Muscle of arm (tissue), 12 donors: ENCODE results near the gene ADCY2. TPM values are rescaled to one million over a fixed set of nuclear protein-coding genes. Genes with fewer than 3 reads are reported as not detected.

Source experiments
- DNase-seq: peaks from one replicate; pipeline ENCODE4 v3.0.0-alpha.2; 2013
- polyA plus RNA-seq, 12 donors: library from polyadenylated mRNA; unstranded; fragments of 120-200 nt; gene quantifications; one replicate each; pipeline ENCODE4 v1.2.1, GENCODE V29; 2013; ENCODE audit not compliant: insufficient read length in 12 of 12

ADCY2 gene
- polyA plus RNA-seq, 12 donors = 17.9 to 61.4 (median 49.8) TPM; not detected in 1

DNA sequence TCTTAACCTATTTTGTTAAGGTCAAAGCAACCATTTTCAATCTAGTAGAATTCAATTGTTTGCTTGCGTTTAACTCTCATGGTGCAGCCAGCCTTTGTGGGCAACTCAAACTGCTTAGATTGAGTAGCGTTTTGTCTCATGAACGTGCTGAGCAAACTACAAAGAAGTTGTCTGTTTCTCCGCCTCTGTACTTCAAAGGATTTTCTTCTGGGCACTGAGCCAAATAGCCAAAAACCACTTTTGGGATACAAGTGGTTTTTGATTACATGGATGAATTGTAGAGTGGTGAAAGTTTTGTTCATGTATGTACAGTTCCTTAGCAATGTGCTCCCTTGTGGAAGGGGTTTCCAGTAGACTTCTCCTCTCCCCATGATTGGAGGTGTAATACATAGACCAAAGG is 332.1 kb downstream of the ADCY2 start:
- no peak for DNase-seq

- no peak for DNase-seq
Observed at GRCh38 chr5:7741415-7742065, 345.6 kb downstream of the ADCY2 start.

- no peak for DNase-seq
Observed at GRCh38 chr5:7742241-7742656, 346.3 kb downstream of the ADCY2 start.

- DNase-seq = peak; percentile 51
Observed at GRCh38 chr5:7745882-7746610, 350.1 kb downstream of the ADCY2 start.

DNA sequence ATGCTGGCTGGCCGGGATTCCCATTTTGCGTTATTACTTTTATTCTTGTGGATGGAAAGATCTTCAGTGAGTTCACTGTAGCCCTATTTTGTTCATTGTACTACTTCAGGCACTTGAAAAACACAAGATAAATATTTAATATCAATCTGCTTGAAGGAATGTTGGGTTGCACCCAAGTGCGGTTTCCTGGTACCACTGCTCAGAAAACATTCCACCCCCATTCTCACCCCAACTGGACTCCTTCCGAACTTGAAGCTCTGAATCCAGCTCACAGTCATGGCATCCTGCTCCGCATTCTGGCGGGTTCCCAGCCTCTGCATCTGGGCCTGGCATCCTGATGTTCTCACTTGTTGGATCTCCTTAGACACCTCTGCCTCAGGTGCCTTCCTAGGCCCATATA is 351.8 kb downstream of the ADCY2 start:
- DNase-seq = no peak

- DNase-seq = no peak
Observed at GRCh38 chr5:7749626-7750025, 353.7 kb downstream of the ADCY2 start.

DNA sequence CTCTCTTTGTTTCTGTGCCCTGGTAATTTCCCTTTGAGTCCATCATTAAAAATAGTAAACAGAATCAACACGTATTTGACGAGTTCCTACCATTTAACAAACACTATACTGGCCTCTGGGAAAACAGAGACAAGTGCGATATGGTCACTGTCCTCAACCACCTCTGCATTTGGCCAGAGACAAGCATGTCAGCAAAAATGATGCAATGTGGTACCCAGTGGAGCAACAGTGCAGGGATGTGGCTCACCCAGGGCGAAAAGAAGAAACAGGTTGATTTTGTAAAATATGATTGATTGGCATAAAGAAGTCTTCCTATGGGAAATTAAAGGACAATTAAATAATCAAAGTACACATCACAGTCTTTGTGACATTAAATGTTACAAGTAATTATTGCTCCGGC is 355.9 kb downstream of the ADCY2 start:
- no peak for DNase-seq

DNA sequence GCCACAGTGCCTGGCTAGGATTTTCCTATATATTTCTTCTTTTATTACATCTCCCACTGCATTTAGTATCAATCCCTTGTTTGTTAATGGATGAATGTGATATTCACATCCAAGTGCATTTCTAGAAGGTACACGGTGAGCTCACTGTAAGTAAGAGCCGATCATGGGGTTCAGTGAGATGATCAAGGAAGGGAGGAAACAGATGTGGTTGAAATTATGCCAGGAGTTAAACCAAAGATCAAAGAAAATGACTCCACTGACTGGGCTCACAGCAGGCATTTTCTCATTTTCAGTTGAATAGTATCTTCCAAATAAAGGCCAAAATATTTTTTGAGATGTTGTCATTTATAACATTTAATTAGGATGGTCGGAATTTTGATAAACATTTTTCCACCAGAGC is 357.2 kb downstream of the ADCY2 start:
- no peak for DNase-seq

- no peak for DNase-seq
Observed at GRCh38 chr5:7753596-7753995, 357.7 kb downstream of the ADCY2 start.

DNA sequence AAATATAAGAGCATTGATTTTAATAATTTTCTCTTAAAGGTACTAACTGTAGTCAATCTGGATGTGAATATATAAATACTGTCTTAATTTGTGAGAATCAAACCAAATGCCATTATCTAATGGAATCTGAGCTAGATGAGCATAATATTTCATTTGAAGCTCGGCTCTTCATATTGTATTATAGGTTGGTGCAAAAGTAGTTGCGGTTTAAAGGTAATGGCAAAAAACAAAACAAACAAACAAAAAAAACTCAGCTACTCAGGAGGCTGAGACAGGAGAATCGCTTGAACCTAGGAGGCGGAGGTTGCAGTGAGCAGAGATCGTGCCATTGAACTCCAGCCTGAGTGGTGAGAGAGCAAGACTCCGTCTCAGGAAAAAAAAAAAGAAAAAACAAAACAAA is 358.6 kb downstream of the ADCY2 start:
- no peak for DNase-seq

DNA sequence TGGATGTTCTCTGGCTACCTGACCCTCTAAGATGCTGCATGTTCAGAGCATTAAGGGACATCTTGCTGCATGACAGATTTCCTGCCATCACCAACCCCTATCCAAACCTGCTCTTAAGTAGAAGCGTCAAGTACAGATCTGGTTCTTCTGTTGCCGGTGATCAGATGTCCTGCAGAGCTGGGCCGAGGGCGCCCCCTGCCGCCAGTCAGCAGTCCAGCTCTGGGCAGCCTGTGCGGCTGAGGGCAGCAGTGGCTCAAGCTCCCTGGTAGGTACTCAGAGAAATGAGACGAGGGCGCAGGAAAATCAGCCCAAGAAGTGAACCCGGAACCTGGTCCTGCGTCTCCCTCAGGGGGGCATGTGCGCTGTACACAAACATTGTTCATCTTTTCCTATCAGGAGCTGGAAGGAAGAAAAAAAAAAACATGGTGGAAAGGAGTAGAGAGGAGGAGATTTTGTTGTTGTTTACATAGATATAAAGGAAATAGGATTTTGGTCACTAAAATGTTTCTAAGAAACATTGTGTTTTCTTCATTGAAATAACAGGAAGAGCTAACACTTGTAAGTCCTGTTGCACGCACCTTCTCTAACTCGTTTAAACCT is 359.2 kb downstream of the ADCY2 start:
- peak; percentile 4 for DNase-seq

GRCh38 chr5:7755958-7756357 is 360.0 kb downstream of the ADCY2 start:
- DNase-seq = no peak

DNA sequence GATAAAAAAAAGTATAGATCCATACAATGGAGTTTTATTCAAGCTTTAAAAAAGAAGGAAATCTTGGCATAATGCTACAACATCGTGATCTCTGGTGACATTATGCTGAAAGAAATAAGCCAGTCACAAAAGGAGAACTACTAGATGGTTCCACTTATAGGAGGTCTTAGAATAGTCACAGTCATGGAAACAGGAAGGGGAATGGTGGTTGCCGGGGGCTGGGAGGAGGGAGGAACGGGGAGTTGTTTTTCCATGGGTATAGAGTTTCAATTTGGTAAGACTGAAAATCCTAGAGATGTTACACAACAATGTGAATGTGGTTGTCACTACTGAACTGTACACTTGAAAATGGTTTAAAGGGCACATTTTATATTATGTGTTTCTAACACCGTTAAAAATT is 360.5 kb downstream of the ADCY2 start:
- DNase-seq = no peak

DNA sequence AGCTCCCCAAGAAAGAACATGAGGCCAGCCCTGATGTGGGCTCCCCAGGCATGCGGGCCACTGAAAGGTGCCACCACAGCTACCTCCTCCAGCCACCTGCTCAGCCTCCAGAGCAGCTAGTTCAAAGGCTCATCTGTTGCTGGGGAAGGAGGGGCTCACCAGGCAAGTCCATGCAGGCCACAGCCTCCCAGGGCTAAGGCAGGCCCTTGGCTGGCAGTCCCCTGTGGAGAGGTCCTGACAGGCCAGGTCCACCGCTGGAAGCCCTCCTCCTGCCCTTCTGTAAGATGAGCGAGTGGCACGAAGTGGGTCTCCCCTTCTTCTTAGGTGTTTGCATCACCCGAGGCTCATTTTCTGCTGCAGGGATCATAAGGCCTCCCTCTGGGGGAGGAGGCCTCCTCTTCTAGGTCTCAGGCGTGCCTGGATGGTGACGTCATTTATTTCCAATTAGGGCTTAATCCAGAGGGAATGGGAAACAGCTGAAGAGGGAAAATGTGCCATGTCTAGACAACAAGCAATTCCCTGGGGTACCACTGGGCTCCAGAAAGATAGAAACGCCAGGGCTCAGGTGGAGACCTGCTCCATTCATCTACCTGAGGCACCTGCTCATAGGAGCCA is 363.4 kb downstream of the ADCY2 start:
- no peak for DNase-seq

- DNase-seq = no peak
Observed at GRCh38 chr5:7759951-7760580, 364.1 kb downstream of the ADCY2 start.

GRCh38 chr5:7762267-7762666 is 366.3 kb downstream of the ADCY2 start:
- no peak for DNase-seq

DNA sequence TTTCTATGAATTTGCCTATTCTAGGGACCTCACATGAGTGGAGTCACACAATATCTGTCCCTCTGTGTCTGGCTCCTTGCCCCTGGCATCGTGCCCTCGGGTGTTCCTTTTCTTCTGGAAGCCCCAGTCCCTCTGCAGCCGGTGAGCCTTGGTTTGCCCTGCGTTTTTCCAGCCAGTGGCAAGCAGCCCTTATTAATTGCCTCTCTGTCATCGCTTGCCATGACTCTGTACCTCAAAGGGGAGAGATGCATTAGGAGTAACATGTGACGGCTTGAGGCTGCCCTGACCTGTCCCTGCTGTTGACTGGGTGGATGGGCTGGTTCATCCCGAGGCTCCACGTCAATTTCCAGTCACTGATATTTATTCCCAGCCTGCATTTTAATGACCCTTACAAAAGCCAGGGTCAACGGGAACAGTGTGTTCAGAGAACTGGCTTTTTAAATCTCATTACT is 367.7 kb downstream of the ADCY2 start:
- DNase-seq = no peak

DNA sequence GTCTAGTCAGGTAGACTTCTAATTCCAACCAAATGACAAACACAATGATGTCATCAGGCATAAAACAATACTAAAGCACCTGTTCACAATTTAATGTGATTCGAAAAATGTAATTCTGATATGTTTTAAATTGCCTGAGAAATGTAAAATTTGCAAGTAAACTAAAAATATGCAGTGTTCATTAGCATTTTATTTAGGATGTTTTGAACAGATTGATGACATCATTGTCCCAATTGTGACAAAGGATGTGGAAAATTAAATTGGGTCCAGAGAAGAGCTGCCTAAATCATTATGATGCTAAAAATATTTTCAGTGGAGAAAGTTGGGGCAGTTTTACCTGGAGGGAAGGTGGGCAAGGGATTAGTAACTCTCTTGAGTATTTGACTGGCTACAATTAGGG is 368.5 kb downstream of the ADCY2 start:
- no peak for DNase-seq

GRCh38 chr5:7770436-7770835 is 374.5 kb downstream of the ADCY2 start:
- no peak for DNase-seq

DNA sequence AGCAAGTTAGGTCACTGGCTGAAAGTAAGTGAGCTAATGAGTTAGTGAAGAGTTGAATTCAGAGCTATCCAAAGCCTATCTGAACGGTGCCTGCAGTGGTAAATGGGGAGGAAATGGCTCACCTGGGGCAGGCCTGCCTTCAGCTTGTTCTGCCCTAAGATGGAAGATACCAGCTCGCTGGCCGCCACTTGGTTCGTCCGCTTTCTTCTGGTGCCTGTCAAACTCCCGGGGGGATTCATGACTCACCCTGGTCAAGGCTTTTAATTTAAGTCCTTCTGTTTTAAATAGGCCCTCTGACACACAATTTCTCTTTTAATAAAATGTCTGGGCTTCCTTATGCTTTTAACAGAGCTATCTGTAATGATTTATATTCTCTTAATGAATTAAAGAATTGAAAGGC is 376.2 kb downstream of the ADCY2 start:
- no peak for DNase-seq

DNA sequence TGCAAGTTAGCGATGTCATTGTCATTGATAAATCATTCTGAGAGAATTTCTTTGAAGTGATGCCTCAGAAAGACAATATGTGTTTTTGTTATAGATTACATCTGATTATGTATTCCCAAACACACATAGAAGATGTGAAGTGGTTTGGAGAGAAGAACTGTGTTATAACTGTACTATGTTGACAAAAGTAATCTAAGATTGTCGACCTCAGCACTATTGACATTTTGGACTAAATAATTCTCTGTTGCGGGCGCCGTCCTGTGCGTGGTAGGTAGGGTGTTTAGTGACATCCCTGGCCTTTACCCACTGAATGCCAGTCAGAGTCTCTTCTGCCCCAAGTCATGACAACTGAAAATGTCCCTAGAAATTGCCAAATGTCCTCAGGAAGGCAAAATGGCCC is 377.2 kb downstream of the ADCY2 start:
- no peak for DNase-seq

- no peak for DNase-seq
Observed at GRCh38 chr5:7776442-7776841, 380.5 kb downstream of the ADCY2 start.
